Measurements from ENCODE around the gene ADGRA1.

The ADGRA1 gene

DNA sequence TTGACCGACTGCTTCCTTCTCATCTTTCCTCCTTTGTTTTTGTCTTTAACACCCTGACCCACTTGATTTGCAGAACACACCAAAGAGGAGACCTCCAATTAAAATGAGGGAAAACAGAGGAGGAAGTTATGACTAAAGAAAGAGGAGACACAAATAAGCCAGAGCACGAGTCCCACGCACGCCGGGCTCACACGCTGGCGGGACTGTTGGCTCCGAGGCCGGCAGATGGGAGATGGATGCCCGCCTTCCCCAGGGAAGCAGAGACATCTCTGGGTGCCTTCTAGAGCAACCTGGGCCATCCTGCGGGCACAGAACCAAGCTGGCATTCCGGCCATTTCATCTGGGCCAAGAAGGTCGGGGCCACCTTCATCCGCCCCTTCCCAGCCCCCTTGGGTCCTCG lies 5.6 kb downstream of the ADGRA1 start:
- Histone ChIP-seq H3F3A (ENCODE audit: low read depth) (no peaks in the 10 kb centered on the region), H2AFZ (ENCODE audit: low read length) (no peak overlapping the region), H3K9me3 (ENCODE audit: insufficient read depth, low read depth, low read length) (peaks cover 13% of the 10 kb centered on the region; the same call in 1 of the 2 replicates), H3K4me2 (ENCODE audit: low read depth, low read length, poor library complexity, severe bottlenecking) (no peak overlapping the region), H3K9me2 (replicated peaks; ENCODE audit: low read depth, low read length) (no peaks in the 10 kb centered on the region), H3K36me3 (ENCODE audit: insufficient read depth, low read length) (no peaks in the 10 kb centered on the region), H3K4me3 (ENCODE audit: low read length, poor library complexity, severe bottlenecking) (no peak overlapping the region), H4K20me1 (ENCODE audit: insufficient read depth, low read length, poor library complexity, severe bottlenecking) (no peaks in the 10 kb centered on the region), H3K79me2 (ENCODE audit: insufficient read depth, low read length) (no peaks in the 10 kb centered on the region), H3K4me1 (ENCODE audit: insufficient read depth, low read length, poor library complexity, severe bottlenecking) (no peaks in the 10 kb centered on the region), H3K27me3 (ENCODE audit: insufficient read depth, low read length, poor library complexity, severe bottlenecking) (no peaks in the 10 kb centered on the region), H3K9ac (ENCODE audit: low read depth, low read length, poor library complexity, severe bottlenecking) (no peak overlapping the region)
- no peak for TF ChIP-seq EZH2phosphoT487 (IDR thresholded peaks at IDR 0.05; ENCODE audit: borderline replicate concordance)
- TF ChIP-seq, protein P1, sequence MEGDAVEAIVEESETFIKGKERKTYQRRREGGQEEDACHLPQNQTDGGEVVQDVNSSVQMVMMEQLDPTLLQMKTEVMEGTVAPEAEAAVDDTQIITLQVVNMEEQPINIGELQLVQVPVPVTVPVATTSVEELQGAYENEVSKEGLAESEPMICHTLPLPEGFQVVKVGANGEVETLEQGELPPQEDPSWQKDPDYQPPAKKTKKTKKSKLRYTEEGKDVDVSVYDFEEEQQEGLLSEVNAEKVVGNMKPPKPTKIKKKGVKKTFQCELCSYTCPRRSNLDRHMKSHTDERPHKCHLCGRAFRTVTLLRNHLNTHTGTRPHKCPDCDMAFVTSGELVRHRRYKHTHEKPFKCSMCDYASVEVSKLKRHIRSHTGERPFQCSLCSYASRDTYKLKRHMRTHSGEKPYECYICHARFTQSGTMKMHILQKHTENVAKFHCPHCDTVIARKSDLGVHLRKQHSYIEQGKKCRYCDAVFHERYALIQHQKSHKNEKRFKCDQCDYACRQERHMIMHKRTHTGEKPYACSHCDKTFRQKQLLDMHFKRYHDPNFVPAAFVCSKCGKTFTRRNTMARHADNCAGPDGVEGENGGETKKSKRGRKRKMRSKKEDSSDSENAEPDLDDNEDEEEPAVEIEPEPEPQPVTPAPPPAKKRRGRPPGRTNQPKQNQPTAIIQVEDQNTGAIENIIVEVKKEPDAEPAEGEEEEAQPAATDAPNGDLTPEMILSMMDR (conservative IDR thresholded peaks at IDR 0.05; ENCODE audit: low read length), result no peak

DNA sequence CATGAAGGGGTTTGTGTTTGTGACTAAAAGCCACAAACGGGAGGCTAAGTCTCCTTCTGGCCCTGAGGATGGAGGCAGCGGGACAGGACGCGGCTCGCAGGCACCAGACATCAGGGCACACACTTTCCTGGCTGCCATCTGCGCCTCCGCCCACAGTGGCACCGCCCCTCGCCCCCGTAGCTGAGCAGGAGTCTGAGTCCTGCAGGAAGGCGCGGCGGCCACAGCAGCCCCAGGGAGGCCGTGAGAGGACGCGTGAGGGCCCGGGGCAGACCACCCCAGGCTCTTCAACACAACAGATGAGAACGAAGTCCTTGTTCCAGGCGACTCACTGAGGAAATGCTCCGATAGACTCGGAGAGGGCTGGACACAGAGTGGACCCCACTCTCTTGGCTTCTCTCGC lies 6.6 kb downstream of the ADGRA1 start:
- Histone ChIP-seq H3K27me3 (ENCODE audit: insufficient read depth, low read length, poor library complexity, severe bottlenecking) (no peaks in the 10 kb centered on the region), H3K9ac (ENCODE audit: low read depth, low read length, poor library complexity, severe bottlenecking) (no peak overlapping the region), H3K79me2 (ENCODE audit: insufficient read depth, low read length) (no peaks in the 10 kb centered on the region), H3F3A (ENCODE audit: low read depth) (no peaks in the 10 kb centered on the region), H3K4me1 (ENCODE audit: insufficient read depth, low read length, poor library complexity, severe bottlenecking) (no peaks in the 10 kb centered on the region), H3K9me3 (ENCODE audit: insufficient read depth, low read depth, low read length) (peaks cover 13% of the 10 kb centered on the region; the same call in 1 of the 2 replicates), H3K4me3 (ENCODE audit: low read length, poor library complexity, severe bottlenecking) (no peak overlapping the region), H3K9me2 (replicated peaks; ENCODE audit: low read depth, low read length) (no peaks in the 10 kb centered on the region), H3K36me3 (ENCODE audit: insufficient read depth, low read length) (no peaks in the 10 kb centered on the region), H4K20me1 (ENCODE audit: insufficient read depth, low read length, poor library complexity, severe bottlenecking) (no peaks in the 10 kb centered on the region), H3K4me2 (ENCODE audit: low read depth, low read length, poor library complexity, severe bottlenecking) (no peak overlapping the region), H2AFZ (ENCODE audit: low read length) (no peak overlapping the region)
- TF ChIP-seq, protein P1 (conservative IDR thresholded peaks at IDR 0.05; ENCODE audit: low read length), result no peak
- TF ChIP-seq EZH2phosphoT487 (IDR thresholded peaks at IDR 0.05; ENCODE audit: borderline replicate concordance), result no peak

DNA sequence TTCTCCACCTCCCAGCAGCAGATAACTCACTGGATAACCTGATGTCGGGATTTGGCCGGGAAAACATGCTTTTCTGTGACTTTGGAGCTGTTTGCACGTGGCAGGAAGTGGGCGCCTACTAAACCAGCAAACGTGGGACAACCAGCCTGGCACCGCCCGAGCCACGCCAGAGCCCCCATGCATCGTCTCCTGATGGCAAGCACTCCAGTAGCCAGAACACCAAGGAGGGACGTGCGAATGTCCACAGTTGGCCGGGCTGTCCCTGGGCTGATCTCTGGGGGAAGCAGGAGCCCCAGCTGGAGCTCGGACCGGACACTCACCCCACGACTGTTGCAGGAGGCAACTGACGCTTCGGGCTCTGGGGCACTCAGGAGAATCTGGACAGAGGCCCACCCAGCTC lies 7.1 kb downstream of the ADGRA1 start:
- Histone ChIP-seq H3K27me3 (ENCODE audit: insufficient read depth, low read length, poor library complexity, severe bottlenecking) (no peaks in the 10 kb centered on the region), H3K9me2 (replicated peaks; ENCODE audit: low read depth, low read length) (no peaks in the 10 kb centered on the region), H4K20me1 (ENCODE audit: insufficient read depth, low read length, poor library complexity, severe bottlenecking) (no peaks in the 10 kb centered on the region), H3K9ac (ENCODE audit: low read depth, low read length, poor library complexity, severe bottlenecking) (no peak overlapping the region), H3K4me2 (ENCODE audit: low read depth, low read length, poor library complexity, severe bottlenecking) (no peak overlapping the region), H3K9me3 (ENCODE audit: insufficient read depth, low read depth, low read length) (peaks cover 13% of the 10 kb centered on the region; the same call in 1 of the 2 replicates), H3K4me1 (ENCODE audit: insufficient read depth, low read length, poor library complexity, severe bottlenecking) (no peaks in the 10 kb centered on the region), H3F3A (ENCODE audit: low read depth) (no peaks in the 10 kb centered on the region), H3K36me3 (ENCODE audit: insufficient read depth, low read length) (no peaks in the 10 kb centered on the region), H3K79me2 (ENCODE audit: insufficient read depth, low read length) (no peaks in the 10 kb centered on the region), H2AFZ (ENCODE audit: low read length) (no peak overlapping the region), H3K4me3 (ENCODE audit: low read length, poor library complexity, severe bottlenecking) (no peak overlapping the region)
- TF ChIP-seq EZH2phosphoT487 (IDR thresholded peaks at IDR 0.05; ENCODE audit: borderline replicate concordance), result no peak
- TF ChIP-seq, protein P1 (conservative IDR thresholded peaks at IDR 0.05; ENCODE audit: low read length), result no peak
